ENCODE results near the gene KCNJ10. TPM values are rescaled to one million over a fixed set of nuclear protein-coding genes. Genes with fewer than 3 reads are reported as not detected.

KCNJ10 gene
- polyA plus RNA-seq, 1 experiment, result not detected

DNA sequence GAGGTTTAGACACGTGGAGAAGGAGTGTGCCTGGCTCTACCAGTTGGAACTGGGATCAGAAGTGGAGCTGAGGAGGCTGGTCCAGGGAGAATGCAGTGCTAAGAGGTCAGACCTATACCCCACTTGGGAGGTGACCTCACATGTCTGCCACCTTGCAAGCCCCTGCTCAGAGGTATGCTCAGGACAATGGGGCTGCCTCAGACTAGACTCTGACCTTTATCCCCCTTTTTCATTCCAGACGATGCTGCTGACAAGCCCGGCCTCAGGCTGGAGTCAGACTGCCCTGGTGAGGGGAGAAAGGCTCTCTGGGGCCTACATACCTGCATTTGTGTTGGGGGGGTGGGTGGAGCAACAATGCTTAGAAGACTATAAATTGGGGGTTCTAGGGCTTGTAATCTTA, 5.2 kb downstream of the KCNJ10 start:
- Histone ChIP-seq H3K9me3 (ENCODE audit: control insufficient read depth, insufficient read depth, low read length) (no peaks in the 10 kb centered on the region), H3K4me3 (ENCODE audit: low read depth, low read length) (no peak overlapping the region), H3K27me3 (ENCODE audit: control insufficient read depth, insufficient read depth, low read length) (peaks cover 58% of the 10 kb centered on the region), H3K27ac (ENCODE audit: low read depth, low read length) (no peak overlapping the region)
- CTCF ChIA-PET, result no interaction called here
- POLR2A ChIA-PET, result no interaction called here
- DNase-seq (ENCODE audit: low read depth, low spot score), result no peak
- TF ChIP-seq, protein P1, sequence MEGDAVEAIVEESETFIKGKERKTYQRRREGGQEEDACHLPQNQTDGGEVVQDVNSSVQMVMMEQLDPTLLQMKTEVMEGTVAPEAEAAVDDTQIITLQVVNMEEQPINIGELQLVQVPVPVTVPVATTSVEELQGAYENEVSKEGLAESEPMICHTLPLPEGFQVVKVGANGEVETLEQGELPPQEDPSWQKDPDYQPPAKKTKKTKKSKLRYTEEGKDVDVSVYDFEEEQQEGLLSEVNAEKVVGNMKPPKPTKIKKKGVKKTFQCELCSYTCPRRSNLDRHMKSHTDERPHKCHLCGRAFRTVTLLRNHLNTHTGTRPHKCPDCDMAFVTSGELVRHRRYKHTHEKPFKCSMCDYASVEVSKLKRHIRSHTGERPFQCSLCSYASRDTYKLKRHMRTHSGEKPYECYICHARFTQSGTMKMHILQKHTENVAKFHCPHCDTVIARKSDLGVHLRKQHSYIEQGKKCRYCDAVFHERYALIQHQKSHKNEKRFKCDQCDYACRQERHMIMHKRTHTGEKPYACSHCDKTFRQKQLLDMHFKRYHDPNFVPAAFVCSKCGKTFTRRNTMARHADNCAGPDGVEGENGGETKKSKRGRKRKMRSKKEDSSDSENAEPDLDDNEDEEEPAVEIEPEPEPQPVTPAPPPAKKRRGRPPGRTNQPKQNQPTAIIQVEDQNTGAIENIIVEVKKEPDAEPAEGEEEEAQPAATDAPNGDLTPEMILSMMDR (IDR thresholded peaks at IDR 0.05; ENCODE audit: low read depth, low read length), result no peak

DNA sequence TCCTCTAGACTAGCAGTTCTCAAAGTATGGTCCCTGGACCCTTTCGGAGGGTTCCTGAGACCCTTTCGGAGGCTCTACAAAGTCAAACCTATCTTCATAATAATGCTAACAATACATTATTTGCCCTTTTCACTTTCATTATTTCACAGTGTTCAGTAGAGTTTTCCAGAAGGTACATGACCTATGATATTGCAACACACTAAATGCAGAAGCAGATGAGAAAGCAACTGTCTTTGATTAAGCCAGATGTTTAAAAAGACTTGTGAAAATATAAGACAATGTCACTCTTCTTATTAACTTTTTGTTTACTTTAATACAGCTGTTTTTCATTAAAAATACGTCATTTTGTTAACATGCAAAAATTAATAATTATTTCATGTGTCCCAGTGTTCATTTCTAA, 5.8 kb downstream of the KCNJ10 start:
- POLR2A ChIA-PET, result no interaction called here
- H3K27me3 ChIP-seq (ENCODE audit: control insufficient read depth, insufficient read depth, low read length), result peaks cover 58% of the 10 kb centered on the region
- H3K4me3 ChIP-seq (ENCODE audit: low read depth, low read length), result no peak overlapping the region
- TF ChIP-seq, protein P1 (IDR thresholded peaks at IDR 0.05; ENCODE audit: low read depth, low read length), result no peak
- no peak for DNase-seq (ENCODE audit: low read depth, low spot score)
- no peak overlapping the region for H3K27ac ChIP-seq (ENCODE audit: low read depth, low read length)
- CTCF ChIA-PET, result interaction anchor here (0.6 to 2.2 kb wide), 4 partner anchors 14 to 57 kb away, joined by 3 to 13 read pairs (median 3); no protein-coding TSS in a partner anchor
- H3K9me3 ChIP-seq (ENCODE audit: control insufficient read depth, insufficient read depth, low read length), result no peaks in the 10 kb centered on the region

DNA sequence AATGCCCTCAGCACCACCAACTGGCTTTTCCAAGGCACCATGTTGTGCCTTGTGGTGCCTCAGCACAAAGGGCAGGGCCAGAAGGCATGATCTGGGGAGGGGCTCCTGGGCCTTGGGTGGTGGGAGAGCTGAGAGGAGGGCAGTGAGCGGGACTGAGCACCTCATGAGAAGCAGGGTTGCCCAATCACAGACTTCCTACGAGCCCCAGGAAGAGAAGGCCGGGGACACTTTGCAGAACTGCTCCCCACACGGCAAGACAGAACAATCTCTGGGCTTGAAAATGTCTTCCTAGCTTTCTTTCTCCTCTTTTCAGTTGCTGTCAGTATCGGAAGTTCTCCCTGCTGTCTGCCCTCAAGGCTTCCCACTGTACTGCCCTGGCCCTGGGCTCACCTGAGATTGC, 6.8 kb downstream of the KCNJ10 start:
- Histone ChIP-seq H3K4me3 (ENCODE audit: low read depth, low read length) (no peak overlapping the region), H3K27me3 (ENCODE audit: control insufficient read depth, insufficient read depth, low read length) (peaks cover 55% of the 10 kb centered on the region), H3K27ac (ENCODE audit: low read depth, low read length) (no peak overlapping the region), H3K9me3 (ENCODE audit: control insufficient read depth, insufficient read depth, low read length) (no peaks in the 10 kb centered on the region)
- DNase-seq (ENCODE audit: low read depth, low spot score), result no peak
- POLR2A ChIA-PET, result no interaction called here
- TF ChIP-seq, protein P1 (IDR thresholded peaks at IDR 0.05; ENCODE audit: low read depth, low read length), result no peak
- CTCF ChIA-PET, result interaction anchor here (1.1 to 2.2 kb wide), 3 partner anchors 17 to 56 kb away, joined by 3 to 13 read pairs (median 7); no protein-coding TSS in a partner anchor

GRCh38 chr1:160062230-160062532, 7.8 kb downstream of the KCNJ10 start:
- DNase-seq (ENCODE audit: low read depth, low spot score), result no peak
- ChIA-PET CTCF (interaction anchor here (1.6 to 2.2 kb wide), 2 partner anchors 16 to 23 kb away, joined by 7 to 13 read pairs; no protein-coding TSS in a partner anchor), POLR2A (no interaction called here)
- Histone ChIP-seq H3K27me3 (ENCODE audit: control insufficient read depth, insufficient read depth, low read length) (peaks cover 54% of the 10 kb centered on the region), H3K27ac (ENCODE audit: low read depth, low read length) (no peak overlapping the region), H3K4me3 (ENCODE audit: low read depth, low read length) (no peak overlapping the region), H3K9me3 (ENCODE audit: control insufficient read depth, insufficient read depth, low read length) (no peaks in the 10 kb centered on the region)
- TF ChIP-seq, protein P1 (IDR thresholded peaks at IDR 0.05; ENCODE audit: low read depth, low read length), result no peak

- CTCF ChIA-PET, result interaction anchor here (1.6 to 5.5 kb wide), 2 partner anchors 16 to 17 kb away, joined by 7 to 24 read pairs; no protein-coding TSS in a partner anchor
- TF ChIP-seq, protein P1 (IDR thresholded peaks at IDR 0.05; ENCODE audit: low read depth, low read length), result no peak
- POLR2A ChIA-PET, result no interaction called here
- peaks cover 50% of the 10 kb centered on the region for H3K27me3 ChIP-seq (ENCODE audit: control insufficient read depth, insufficient read depth, low read length)
- DNase-seq (ENCODE audit: low read depth, low spot score), result no peak
- no peak overlapping the region for H3K4me3 ChIP-seq (ENCODE audit: low read depth, low read length)
- no peaks in the 10 kb centered on the region for H3K9me3 ChIP-seq (ENCODE audit: control insufficient read depth, insufficient read depth, low read length)
- no peak overlapping the region for H3K27ac ChIP-seq (ENCODE audit: low read depth, low read length)
These were observed 8.4 kb downstream of the KCNJ10 start for GRCh38 chr1:160061369-160062229.
